Measurements from ENCODE around the gene NPHP4. TPM values are rescaled to one million over a fixed set of nuclear protein-coding genes. Genes with fewer than 3 reads are reported as not detected.

NPHP4 gene
- total and polyA plus RNA-seq, 9 of the 15 experiments (the other 6 are each of a cell fraction or from before 2014, with no cell fraction given), result 0.52 to 26.2 (median 6.7) TPM

DNA sequence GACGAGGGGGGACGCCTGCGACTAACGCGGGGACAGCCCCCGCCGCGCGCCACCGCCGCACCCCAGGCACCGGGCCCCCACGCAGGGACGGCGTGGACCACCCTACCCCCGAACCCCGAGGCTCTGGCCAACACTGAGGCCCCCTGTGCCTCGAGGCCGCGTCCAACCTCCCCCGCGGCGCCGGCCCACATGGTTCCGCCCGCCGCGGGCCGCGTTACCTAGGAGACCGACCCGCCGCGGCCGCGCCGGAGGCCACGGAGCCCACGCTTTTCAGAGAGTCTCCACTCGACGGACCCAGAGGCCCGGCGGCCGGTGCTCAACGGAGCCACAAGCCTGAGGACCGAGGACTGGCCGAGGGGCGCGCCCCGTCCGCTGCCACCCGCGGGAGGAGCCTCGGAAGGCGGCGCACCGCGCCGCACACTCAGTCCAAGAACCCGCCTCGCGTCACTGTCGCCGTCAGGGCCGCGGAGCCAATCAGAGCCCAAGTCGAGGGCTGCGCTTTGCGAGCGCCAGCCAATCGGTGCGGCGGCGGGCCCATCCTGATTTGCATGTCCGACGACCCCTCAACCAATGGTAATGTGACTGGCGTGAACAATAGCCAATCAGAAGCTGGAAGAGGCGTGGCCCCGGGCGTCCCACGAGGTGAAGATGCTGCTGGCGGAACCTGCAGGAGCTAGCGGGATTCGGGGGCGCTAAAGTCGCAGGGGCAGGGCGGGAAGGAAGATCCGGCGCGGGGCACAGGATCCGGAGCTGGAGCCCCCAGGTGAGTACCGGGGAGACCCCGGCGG, at the start of gene NPHP4 (continued):
- TF ChIP-seq, protein P1, sequence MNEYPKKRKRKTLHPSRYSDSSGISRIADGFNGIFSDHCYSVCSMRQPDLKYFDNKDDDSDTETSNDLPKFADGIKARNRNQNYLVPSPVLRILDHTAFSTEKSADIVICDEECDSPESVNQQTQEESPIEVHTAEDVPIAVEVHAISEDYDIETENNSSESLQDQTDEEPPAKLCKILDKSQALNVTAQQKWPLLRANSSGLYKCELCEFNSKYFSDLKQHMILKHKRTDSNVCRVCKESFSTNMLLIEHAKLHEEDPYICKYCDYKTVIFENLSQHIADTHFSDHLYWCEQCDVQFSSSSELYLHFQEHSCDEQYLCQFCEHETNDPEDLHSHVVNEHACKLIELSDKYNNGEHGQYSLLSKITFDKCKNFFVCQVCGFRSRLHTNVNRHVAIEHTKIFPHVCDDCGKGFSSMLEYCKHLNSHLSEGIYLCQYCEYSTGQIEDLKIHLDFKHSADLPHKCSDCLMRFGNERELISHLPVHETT (CRISPR knock-in tag; conservative IDR thresholded peaks at IDR 0.05 in 1 of 2, IDR thresholded peaks at IDR 0.05 in 1 of 2), result no peak
- no peak for TF ChIP-seq ZNF445 (CRISPR knock-in tag; IDR thresholded peaks at IDR 0.05; ENCODE audit: low read depth)
- no peak for TF ChIP-seq ERF (CRISPR knock-in tag; IDR thresholded peaks at IDR 0.05)
- TF ChIP-seq, protein P2, sequence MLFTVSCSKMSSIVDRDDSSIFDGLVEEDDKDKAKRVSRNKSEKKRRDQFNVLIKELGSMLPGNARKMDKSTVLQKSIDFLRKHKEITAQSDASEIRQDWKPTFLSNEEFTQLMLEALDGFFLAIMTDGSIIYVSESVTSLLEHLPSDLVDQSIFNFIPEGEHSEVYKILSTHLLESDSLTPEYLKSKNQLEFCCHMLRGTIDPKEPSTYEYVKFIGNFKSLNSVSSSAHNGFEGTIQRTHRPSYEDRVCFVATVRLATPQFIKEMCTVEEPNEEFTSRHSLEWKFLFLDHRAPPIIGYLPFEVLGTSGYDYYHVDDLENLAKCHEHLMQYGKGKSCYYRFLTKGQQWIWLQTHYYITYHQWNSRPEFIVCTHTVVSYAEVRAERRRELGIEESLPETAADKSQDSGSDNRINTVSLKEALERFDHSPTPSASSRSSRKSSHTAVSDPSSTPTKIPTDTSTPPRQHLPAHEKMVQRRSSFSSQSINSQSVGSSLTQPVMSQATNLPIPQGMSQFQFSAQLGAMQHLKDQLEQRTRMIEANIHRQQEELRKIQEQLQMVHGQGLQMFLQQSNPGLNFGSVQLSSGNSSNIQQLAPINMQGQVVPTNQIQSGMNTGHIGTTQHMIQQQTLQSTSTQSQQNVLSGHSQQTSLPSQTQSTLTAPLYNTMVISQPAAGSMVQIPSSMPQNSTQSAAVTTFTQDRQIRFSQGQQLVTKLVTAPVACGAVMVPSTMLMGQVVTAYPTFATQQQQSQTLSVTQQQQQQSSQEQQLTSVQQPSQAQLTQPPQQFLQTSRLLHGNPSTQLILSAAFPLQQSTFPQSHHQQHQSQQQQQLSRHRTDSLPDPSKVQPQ (CRISPR knock-in tag; IDR thresholded peaks at IDR 0.05; ENCODE audit: borderline replicate concordance), result no peak
- TF ChIP-seq CSDE1 (IDR thresholded peaks at IDR 0.05), result no peak; a peak in 1 of 4 replicates
- TF ChIP-seq, protein P3, sequence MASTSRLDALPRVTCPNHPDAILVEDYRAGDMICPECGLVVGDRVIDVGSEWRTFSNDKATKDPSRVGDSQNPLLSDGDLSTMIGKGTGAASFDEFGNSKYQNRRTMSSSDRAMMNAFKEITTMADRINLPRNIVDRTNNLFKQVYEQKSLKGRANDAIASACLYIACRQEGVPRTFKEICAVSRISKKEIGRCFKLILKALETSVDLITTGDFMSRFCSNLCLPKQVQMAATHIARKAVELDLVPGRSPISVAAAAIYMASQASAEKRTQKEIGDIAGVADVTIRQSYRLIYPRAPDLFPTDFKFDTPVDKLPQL (IDR thresholded peaks at IDR 0.05; ENCODE audit: extremely low read depth, insufficient read length), result no peak
- TF ChIP-seq, protein P4, sequence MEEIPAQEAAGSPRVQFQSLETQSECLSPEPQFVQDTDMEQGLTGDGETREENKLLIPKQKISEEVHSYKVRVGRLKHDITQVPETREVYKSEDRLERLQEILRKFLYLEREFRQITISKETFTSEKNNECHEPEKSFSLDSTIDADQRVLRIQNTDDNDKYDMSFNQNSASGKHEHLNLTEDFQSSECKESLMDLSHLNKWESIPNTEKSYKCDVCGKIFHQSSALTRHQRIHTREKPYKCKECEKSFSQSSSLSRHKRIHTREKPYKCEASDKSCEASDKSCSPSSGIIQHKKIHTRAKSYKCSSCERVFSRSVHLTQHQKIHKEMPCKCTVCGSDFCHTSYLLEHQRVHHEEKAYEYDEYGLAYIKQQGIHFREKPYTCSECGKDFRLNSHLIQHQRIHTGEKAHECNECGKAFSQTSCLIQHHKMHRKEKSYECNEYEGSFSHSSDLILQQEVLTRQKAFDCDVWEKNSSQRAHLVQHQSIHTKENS (CRISPR knock-in tag; IDR thresholded peaks at IDR 0.05), result no peak
- no peak for TF ChIP-seq RBM34 (IDR thresholded peaks at IDR 0.05; ENCODE audit: borderline replicate concordance, insufficient read depth, low read length)
- TF ChIP-seq, protein P5, sequence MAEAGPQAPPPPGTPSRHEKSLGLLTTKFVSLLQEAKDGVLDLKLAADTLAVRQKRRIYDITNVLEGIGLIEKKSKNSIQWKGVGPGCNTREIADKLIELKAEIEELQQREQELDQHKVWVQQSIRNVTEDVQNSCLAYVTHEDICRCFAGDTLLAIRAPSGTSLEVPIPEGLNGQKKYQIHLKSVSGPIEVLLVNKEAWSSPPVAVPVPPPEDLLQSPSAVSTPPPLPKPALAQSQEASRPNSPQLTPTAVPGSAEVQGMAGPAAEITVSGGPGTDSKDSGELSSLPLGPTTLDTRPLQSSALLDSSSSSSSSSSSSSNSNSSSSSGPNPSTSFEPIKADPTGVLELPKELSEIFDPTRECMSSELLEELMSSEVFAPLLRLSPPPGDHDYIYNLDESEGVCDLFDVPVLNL (CRISPR knock-in tag; IDR thresholded peaks at IDR 0.05; ENCODE audit: low read depth), result 0 out of 2 replicates have a peak, but pooled peaks have one; percentile 64
- no peak for TF ChIP-seq MAFG (tag; conservative IDR thresholded peaks at IDR 0.05)
- TF ChIP-seq GATAD2A (IDR thresholded peaks at IDR 0.05), result no peak
- no peak for TF ChIP-seq EHMT2 (IDR thresholded peaks at IDR 0.05)
- TF ChIP-seq RAD21 (CRISPR knock-in tag; conservative IDR thresholded peaks at IDR 0.05 in 1 of 2, IDR thresholded peaks at IDR 0.05 in 1 of 2), result no peak
- no peak for TF ChIP-seq KAT8 (IDR thresholded peaks at IDR 0.05; ENCODE audit: low read depth)
- TF ChIP-seq NCOA2 (IDR thresholded peaks at IDR 0.05; ENCODE audit: partially characterized antibody in 2 of 2), result no peak
- peak; percentile 97 for TF ChIP-seq CXXC5 (CRISPR knock-in tag; IDR thresholded peaks at IDR 0.05)
